Fibroblast of lung (primary cell): ENCODE measurements around the gene UPK3A. TPM values are rescaled to one million over a fixed set of nuclear protein-coding genes. Genes with fewer than 3 reads are reported as not detected.

Source experiments
- DNase-seq, 2 donors: peaks; one replicate each; pipeline versions ENCODE4 v3.0.0 to v3.0.0-alpha.2; 2010; ENCODE audit warnings: low read depth in 2 of 2
- H2AFZ ChIP-seq: 2 replicates; pipeline ENCODE4 v1.5.1; 2012; ENCODE audit warnings: low read length, control low read depth, inconsistent platforms
- H3K27ac ChIP-seq: 2 replicates; pipeline ENCODE4 v1.5.1; 2011; ENCODE audit warnings: low read length, control low read depth; ENCODE audit not compliant: insufficient read depth
- H3K27me3 ChIP-seq: 2 replicates; pipeline ENCODE4 v1.5.1; 2011; ENCODE audit warnings: mild to moderate bottlenecking, low read length; ENCODE audit not compliant: control insufficient read depth, insufficient read depth
- H3K36me3 ChIP-seq: 2 replicates; pipeline ENCODE4 v1.5.1; 2011; ENCODE audit warnings: low read length; ENCODE audit not compliant: control insufficient read depth, insufficient read depth
- H3K4me1 ChIP-seq: 2 replicates; pipeline ENCODE4 v1.5.1; 2011; ENCODE audit warnings: low read length; ENCODE audit not compliant: control insufficient read depth, insufficient read depth; ENCODE audit errors: extremely low read depth
- H3K4me2 ChIP-seq: 2 replicates; pipeline ENCODE4 v1.5.1; 2011; ENCODE audit warnings: low read length, control low read depth; ENCODE audit not compliant: insufficient read depth; ENCODE audit errors: extremely low read depth
- H3K4me3 ChIP-seq, 4 experiments: fragments of 200-600 bp in 1 of 4; sonication (generic) in 1 of 4; replicated peaks in 1 of 4; 2 replicates each; pipeline ENCODE4 v1.5.1; 2011 to 2016; ENCODE audit warnings: low read length in 4 of 4, low read depth in 3 of 4, mild to moderate bottlenecking in 3 of 4, control low read depth in 2 of 4, inconsistent platforms in 1 of 4, mixed read lengths in 1 of 4; ENCODE audit not compliant: insufficient read depth in 1 of 4; ENCODE audit errors: control extremely low read depth in 1 of 4
- H3K79me2 ChIP-seq: 2 replicates; pipeline ENCODE4 v1.5.1; 2012; ENCODE audit warnings: mild to moderate bottlenecking, low read length, inconsistent platforms; ENCODE audit not compliant: control insufficient read depth, insufficient read depth
- H3K9ac ChIP-seq: 2 replicates; pipeline ENCODE4 v1.5.1; 2011; ENCODE audit warnings: mild to moderate bottlenecking, low read length, control low read depth; ENCODE audit not compliant: insufficient read depth
- H3K9me3 ChIP-seq: 2 replicates; pipeline ENCODE4 v1.5.1; 2012; ENCODE audit warnings: low read depth, low read length; ENCODE audit not compliant: control insufficient read depth, insufficient read depth
- H4K20me1 ChIP-seq: 2 replicates; pipeline ENCODE4 v1.5.1; 2011; ENCODE audit warnings: low read length; ENCODE audit not compliant: control insufficient read depth, insufficient read depth; ENCODE audit errors: extremely low read depth
- CTCF ChIP-seq, 2 donors: IDR thresholded peaks in 1 of 2; conservative IDR thresholded peaks in 1 of 2; 1 replicate in 1 of 2; 2 replicates in 1 of 2; pipeline ENCODE4 v1.5.1; 2011 to 2012; ENCODE audit warnings: low read length in 2 of 2, control low read depth in 1 of 2, inconsistent platforms in 1 of 2, low read depth in 1 of 2, mild to moderate bottlenecking in 1 of 2
- EZH2 ChIP-seq: IDR thresholded peaks from 2 replicates; pipeline ENCODE4 v1.5.1; 2012; ENCODE audit warnings: low read length, control low read depth, mild to moderate bottlenecking; ENCODE audit errors: missing control alignments
- polyA plus RNA-seq, 2 donors: library from polyadenylated mRNA; depleted of rRNA in 1 of 2; stranded (reverse) in 1 of 2; unstranded in 1 of 2; fragments of >200 nt; gene quantifications; 2 replicates each; pipeline ENCODE4 v1.2.1, GENCODE V29; 2011 to 2012; ENCODE audit warnings: missing spikeins in 1 of 2
- total RNA-seq: library from RNA; depleted of rRNA; stranded (reverse); fragments of >200 nt; gene quantifications from 2 replicates; pipeline ENCODE4 v1.2.1, GENCODE V29; 2014

The UPK3A gene
- total and polyA plus RNA-seq, 2 donors (not counting 1 experiment from before 2014, with no cell fraction given) = not detected

- H3K4me3 ChIP-seq = no peak overlapping the region
- no peaks in the 10 kb centered on the region for H3K79me2 ChIP-seq
Observed at GRCh38 chr22:45331486-45331885, 46.7 kb downstream of the UPK3A start.

GRCh38 chr22:45332001-45332400 is 47.3 kb downstream of the UPK3A start:
- Histone ChIP-seq H3K36me3 (peaks cover 7% of the 10 kb centered on the region), H3K27ac (no peak overlapping the region), H3K4me3 (no peak overlapping the region), H4K20me1 (no peaks in the 10 kb centered on the region), H3K9me3 (no peaks in the 10 kb centered on the region), H3K79me2 (no peaks in the 10 kb centered on the region), H3K4me1 (no peaks in the 10 kb centered on the region), H3K27me3 (no peaks in the 10 kb centered on the region), H2AFZ (no peak overlapping the region), H3K4me2 (no peak overlapping the region), H3K9ac (no peak overlapping the region)
- no peak for DNase-seq
- TF ChIP-seq CTCF (conservative IDR thresholded peaks at IDR 0.05 in 1 of 2, IDR thresholded peaks at IDR 0.05 in 1 of 2; ENCODE audit: low read depth in 1 of 2, low read length in 2 of 2) (no peak), EZH2 (no peak)

More at GRCh38 chr22:45331486-45331885, 46.7 kb downstream of the UPK3A start:
- Histone ChIP-seq H3K27ac (no peak overlapping the region), H2AFZ (no peak overlapping the region), H3K36me3 (peaks cover 7% of the 10 kb centered on the region), H3K27me3 (no peaks in the 10 kb centered on the region), H3K9ac (no peak overlapping the region), H3K4me1 (no peaks in the 10 kb centered on the region), H3K4me2 (no peak overlapping the region), H3K9me3 (no peaks in the 10 kb centered on the region), H4K20me1 (no peaks in the 10 kb centered on the region)
- no peak for DNase-seq
- no peak for TF ChIP-seq EZH2
- TF ChIP-seq CTCF (conservative IDR thresholded peaks at IDR 0.05 in 1 of 2, IDR thresholded peaks at IDR 0.05 in 1 of 2; ENCODE audit: low read depth in 1 of 2, low read length in 2 of 2) = no peak

- H4K20me1 ChIP-seq = no peaks in the 10 kb centered on the region
- H3K4me3 ChIP-seq = no peak overlapping the region
- no peaks in the 10 kb centered on the region for H3K4me1 ChIP-seq
- H3K27me3 ChIP-seq = no peaks in the 10 kb centered on the region
- H3K79me2 ChIP-seq = no peaks in the 10 kb centered on the region
- H3K36me3 ChIP-seq = peaks cover 8% of the 10 kb centered on the region
- no peak for TF ChIP-seq CTCF (conservative IDR thresholded peaks at IDR 0.05 in 1 of 2, IDR thresholded peaks at IDR 0.05 in 1 of 2; ENCODE audit: low read depth in 1 of 2, low read length in 2 of 2)
- TF ChIP-seq EZH2 = no peak
- no peak overlapping the region for H3K9ac ChIP-seq
- peak in 1 of 2 donors; percentile 63 for DNase-seq
- no peak overlapping the region for H2AFZ ChIP-seq
- no peak overlapping the region for H3K27ac ChIP-seq
- H3K4me2 ChIP-seq = no peak overlapping the region
- no peaks in the 10 kb centered on the region for H3K9me3 ChIP-seq
Observed at GRCh38 chr22:45334068-45334467, 49.3 kb downstream of the UPK3A start.
